Right lobe of liver (tissue), 6 donors: ENCODE data around the gene BCL2L1. TPM values are rescaled to one million over a fixed set of nuclear protein-coding genes. Genes with fewer than 3 reads are reported as not detected.

Source experiments
- ATAC-seq, 4 donors: fragments of 200-7000 bp; cut with Tn5 transposase; one replicate each; pipeline ENCODE4 v1.9.1; 2020; ENCODE audit warnings: mild to moderate bottlenecking in 4 of 4, moderate library complexity in 4 of 4
- DNase-seq, 3 donors: peaks; one replicate each; pipeline ENCODE4 v3.0.0-alpha.2; 2020
- H3K27ac ChIP-seq, 3 donors: fragments of 200-600 bp; one replicate each; pipeline ENCODE4 v1.8.0; 2022
- H3K27me3 ChIP-seq, 2 donors: fragments of 200-600 bp; one replicate each; pipeline ENCODE4 v1.8.0; 2022
- H3K36me3 ChIP-seq, 4 donors: fragments of 200-600 bp; sonication (generic) in 1 of 4; one replicate each; pipeline versions ENCODE4 v1.5.1 to v1.8.0; 2017 to 2022; ENCODE audit warnings: control low read depth in 1 of 4
- H3K4me1 ChIP-seq, 4 donors: fragments of 200-600 bp; sonication (generic) in 1 of 4; one replicate each; pipeline versions ENCODE4 v1.5.1 to v1.8.0; 2017 to 2022; ENCODE audit warnings: control low read depth in 1 of 4
- H3K4me3 ChIP-seq, 3 donors: fragments of 200-600 bp; one replicate each; pipeline ENCODE4 v1.8.0; 2022
- H3K9me3 ChIP-seq, 4 donors: fragments of 200-600 bp; sonication (generic) in 1 of 4; one replicate each; pipeline versions ENCODE4 v1.5.1 to v1.8.0; 2017 to 2022; ENCODE audit warnings: control low read depth in 1 of 4
- POLR2A ChIP-seq: fragments of 450-650 bp; IDR thresholded peaks from one replicate; pipeline ENCODE4 v1.6.1; 2017; ENCODE audit warnings: antibody characterized with exemption, mild to moderate bottlenecking
- WGBS: methylation state at CpG from one replicate; pipeline ENCODE4 v1.1.6; 2018; ENCODE audit warnings: low coverage, low lambda C conversion rate; ENCODE audit not compliant: insufficient coverage; ENCODE audit errors: missing lambda C conversion rate; 5-methylcytosine and 5-hydroxymethylcytosine counted together
- intact Hi-C, 2 donors: fragments of 100-400 bp; cut with DNase I; formaldehyde crosslinking; loops; one replicate each; pipeline versions ENCODE4 v1.11.2 to v1.14.1; 2022
- total RNA-seq, 6 experiments: library from RNA; depleted of rRNA in 2 of 6; stranded (reverse); fragments of >200 nt in 2 of 6; fragmentation: NEBNext Ultra II Directional in 3 of 6; extraction: Animal tissue kit (Norgen Biotek cat#: 25700) in 3 of 6; gene quantifications; one replicate each; pipeline versions ENCODE4 v1.1.0 to v1.2.4, GENCODE V29; 2016 to 2023
- TF ChIP-seq, protein P1 (sequence below), 4 donors: fragments of 200-600 bp in 3 of 4; fragments of 450-650 bp in 1 of 4; IDR thresholded peaks; one replicate each; pipeline versions ENCODE4 v1.5.1 to v1.8.0; 2016 to 2022; ENCODE audit warnings: antibody characterized with exemption in 4 of 4, mild to moderate bottlenecking in 2 of 4
- donor health status: DM: no; HTN: yes; CAD: no.
- donor health status: DM: no; HTN: no; CAD: no.
- donor health status: DM: no; HTN: no; CAD: no.
- donor health status: DM: no; HTN: yes; CAD: no.
- donor health status: DM: no; HTN: yes; CAD: no.

Gene BCL2L1
- total RNA-seq, 6 experiments from 2014 or later, result 30.5 to 96.1 (median 63.4) TPM

DNA sequence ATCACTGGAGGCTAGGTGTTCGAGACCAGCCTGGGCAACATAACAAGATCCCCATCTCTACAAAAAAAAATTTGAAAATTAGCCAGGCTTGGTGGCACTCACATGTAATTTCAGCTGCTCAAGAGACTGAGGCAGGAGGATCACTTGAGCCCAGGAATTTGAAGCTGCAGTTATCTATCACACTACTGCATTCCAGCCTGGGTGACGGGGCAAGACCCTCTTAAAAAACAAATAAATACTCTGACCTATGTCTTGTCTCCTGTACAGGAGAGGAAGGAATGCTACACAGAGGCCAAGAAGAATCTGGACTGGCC, 59.2 kb downstream of the BCL2L1 start:
- intact Hi-C loops, result loop anchor here (5.0 kb wide), 1 partner anchor 59 kb away; the partner anchor contains the start of gene BCL2L1 (in 2 of the 2)
- TF ChIP-seq, protein P1, sequence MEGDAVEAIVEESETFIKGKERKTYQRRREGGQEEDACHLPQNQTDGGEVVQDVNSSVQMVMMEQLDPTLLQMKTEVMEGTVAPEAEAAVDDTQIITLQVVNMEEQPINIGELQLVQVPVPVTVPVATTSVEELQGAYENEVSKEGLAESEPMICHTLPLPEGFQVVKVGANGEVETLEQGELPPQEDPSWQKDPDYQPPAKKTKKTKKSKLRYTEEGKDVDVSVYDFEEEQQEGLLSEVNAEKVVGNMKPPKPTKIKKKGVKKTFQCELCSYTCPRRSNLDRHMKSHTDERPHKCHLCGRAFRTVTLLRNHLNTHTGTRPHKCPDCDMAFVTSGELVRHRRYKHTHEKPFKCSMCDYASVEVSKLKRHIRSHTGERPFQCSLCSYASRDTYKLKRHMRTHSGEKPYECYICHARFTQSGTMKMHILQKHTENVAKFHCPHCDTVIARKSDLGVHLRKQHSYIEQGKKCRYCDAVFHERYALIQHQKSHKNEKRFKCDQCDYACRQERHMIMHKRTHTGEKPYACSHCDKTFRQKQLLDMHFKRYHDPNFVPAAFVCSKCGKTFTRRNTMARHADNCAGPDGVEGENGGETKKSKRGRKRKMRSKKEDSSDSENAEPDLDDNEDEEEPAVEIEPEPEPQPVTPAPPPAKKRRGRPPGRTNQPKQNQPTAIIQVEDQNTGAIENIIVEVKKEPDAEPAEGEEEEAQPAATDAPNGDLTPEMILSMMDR (IDR thresholded peaks at IDR 0.05), result no peak
- no peak for TF ChIP-seq POLR2A
- DNase-seq (no peak), ATAC-seq (no peak)
- WGBS, result 69% methylated on average over 2 of the region's 2 CpGs
- H3K36me3 ChIP-seq, result peaks cover 0 to 9% (median 2%) of the 10 kb centered on the region in 4 donors
- H3K4me1 ChIP-seq, result peaks cover 0 to 51% (median 23%) of the 10 kb centered on the region in 4 donors
- no peak overlapping the region for H3K4me3 ChIP-seq
- no peaks in the 10 kb centered on the region for H3K9me3 ChIP-seq
- H3K27ac ChIP-seq, result peak overlapping the region in 2 of 3 donors; percentile 38 to 73
- no peaks in the 10 kb centered on the region for H3K27me3 ChIP-seq

DNA sequence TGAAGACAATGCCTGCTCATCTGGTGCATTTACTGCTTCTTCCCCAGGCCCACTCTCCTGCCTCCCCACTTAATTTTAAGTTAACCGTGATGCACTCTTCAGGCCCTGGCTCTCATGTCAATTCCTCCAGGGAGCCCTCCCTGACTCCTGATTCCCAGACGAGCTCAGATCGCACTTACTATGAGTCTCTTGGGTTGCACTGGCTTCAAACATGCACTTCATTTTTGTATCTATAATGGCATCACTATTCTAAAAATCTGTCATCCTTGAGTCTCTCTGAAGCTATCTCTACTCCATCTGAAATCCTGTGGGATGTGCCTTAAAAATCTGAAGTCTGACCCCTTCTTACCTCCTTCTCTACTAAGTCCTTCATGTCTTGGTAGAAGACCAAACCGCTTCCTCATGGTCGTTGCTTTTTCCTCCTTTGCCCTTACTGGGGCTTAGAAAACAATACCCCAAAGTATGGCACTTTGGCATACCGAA, 60.3 kb downstream of the BCL2L1 start:
- peak overlapping the region; percentile 45 to 69 (median 57) for H3K27ac ChIP-seq
- no peak for DNase-seq
- no peak overlapping the region for H3K4me3 ChIP-seq

DNA sequence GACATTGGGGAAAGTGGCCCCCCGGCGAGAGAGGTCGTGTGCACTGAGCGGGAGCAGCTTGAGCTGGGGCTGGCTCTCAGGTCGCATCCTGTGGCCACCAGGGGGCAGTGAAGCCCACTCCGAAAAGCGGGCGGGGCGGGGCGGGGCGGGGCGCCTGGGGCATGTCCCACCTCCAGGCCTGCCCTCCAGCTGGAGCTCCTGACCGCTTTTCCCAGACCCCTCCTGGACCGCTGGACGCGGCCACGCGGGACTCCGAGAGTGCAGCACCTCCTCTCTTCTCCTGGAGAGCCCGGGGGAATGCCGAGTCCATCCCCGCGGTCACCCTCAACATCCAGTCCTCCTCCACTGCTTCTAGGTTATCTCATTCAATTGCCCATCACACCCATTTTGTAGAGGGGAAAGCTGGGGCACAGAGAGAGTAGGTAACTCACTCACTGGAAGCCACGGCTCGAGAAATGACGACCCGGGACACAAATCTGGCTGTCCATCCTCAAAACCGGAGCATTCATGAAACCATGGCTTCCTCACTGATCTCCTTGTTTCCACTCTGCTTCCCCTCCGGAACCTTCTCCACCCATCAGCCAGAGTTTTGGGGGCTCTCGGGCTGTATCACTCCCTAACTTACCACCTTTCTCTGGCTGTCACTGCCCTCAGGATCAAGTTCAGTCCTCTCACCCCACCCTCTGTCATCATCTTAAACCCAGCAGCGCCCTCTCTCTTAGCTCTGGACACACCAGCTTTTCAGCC, 60.9 kb downstream of the BCL2L1 start:
- ATAC-seq (peak; percentile 73 to 78 (median 77)), DNase-seq (peak; percentile 84 to 86 (median 86))
- peak overlapping the region in 2 of 3 donors; percentile 43 to 49 for H3K4me3 ChIP-seq
- no peaks in the 10 kb centered on the region for H3K27me3 ChIP-seq
- TF ChIP-seq POLR2A, result peak; percentile 72
- TF ChIP-seq, protein P1 (IDR thresholded peaks at IDR 0.05), result peak; percentile 69 to 88 (median 82)
- H3K36me3 ChIP-seq, result peaks cover 0 to 9% (median 2%) of the 10 kb centered on the region in 4 donors
- no peaks in the 10 kb centered on the region for H3K9me3 ChIP-seq
- H3K4me1 ChIP-seq, result peaks cover 0 to 45% (median 23%) of the 10 kb centered on the region in 4 donors
- H3K27ac ChIP-seq, result peak overlapping the region; percentile 45 to 69 (median 57)
- 12% methylated on average over 17 of the region's 31 CpGs for WGBS
- intact Hi-C loops, result loop anchor here (5.0 kb wide), 1 partner anchor 61 kb away; the partner anchor contains the start of gene BCL2L1 (in 2 of the 2)

More for the DNA sequence above, 60.3 kb downstream of the BCL2L1 start:
- ATAC-seq, result no peak
- 59% methylated on average over 6 of the region's 6 CpGs for WGBS
- Histone ChIP-seq H3K36me3 (peaks cover 0 to 9% (median 2%) of the 10 kb centered on the region in 4 donors), H3K4me1 (peaks cover 0 to 48% (median 23%) of the 10 kb centered on the region in 4 donors), H3K27me3 (no peaks in the 10 kb centered on the region), H3K9me3 (no peaks in the 10 kb centered on the region)
- intact Hi-C loops, result loop anchor here (5.0 kb wide), 1 partner anchor 60 kb away; the partner anchor contains the start of gene BCL2L1 (in 2 of the 2)
- TF ChIP-seq, protein P1 (IDR thresholded peaks at IDR 0.05), result no peak
- no peak for TF ChIP-seq POLR2A

DNA sequence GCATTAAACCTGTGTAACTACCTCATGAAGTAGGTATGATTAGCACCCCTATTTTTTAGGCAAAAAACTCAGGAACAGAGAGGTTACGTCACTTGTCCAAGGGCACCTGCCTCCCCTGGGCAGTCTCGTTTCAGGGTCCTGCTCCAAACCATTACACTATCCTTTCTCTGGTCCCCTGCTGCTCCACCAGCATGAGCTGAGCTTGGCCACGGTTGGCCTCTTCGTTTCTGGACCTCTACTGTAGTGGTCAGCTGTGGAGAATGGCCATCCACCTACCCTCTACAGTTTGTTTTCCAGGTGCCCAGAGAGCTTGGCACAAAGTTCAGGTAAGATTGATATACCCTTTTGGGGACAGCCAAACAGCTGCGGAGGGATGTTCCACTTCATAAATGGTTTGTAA, 68.1 kb downstream of the BCL2L1 start:
- Histone ChIP-seq H3K27ac (no peak overlapping the region), H3K4me1 (no peaks in the 10 kb centered on the region), H3K36me3 (no peaks in the 10 kb centered on the region), H3K4me3 (no peak overlapping the region), H3K9me3 (no peaks in the 10 kb centered on the region), H3K27me3 (no peaks in the 10 kb centered on the region)
- ATAC-seq (no peak), DNase-seq (no peak)
- WGBS, result 46% methylated on average over 4 of the region's 5 CpGs
- intact Hi-C loops, result no loop called here
- TF ChIP-seq POLR2A, result no peak
- TF ChIP-seq, protein P1 (IDR thresholded peaks at IDR 0.05), result no peak
